ENCODE results near the gene ZCWPW2. TPM values are rescaled to one million over a fixed set of nuclear protein-coding genes. Genes with fewer than 3 reads are reported as not detected.

ZCWPW2 gene
- not detected for total RNA-seq

- H3K4me1 ChIP-seq = peaks cover 0 to 32% of the 10 kb centered on the region in 2 donors
- no peak for TF ChIP-seq CTCF (IDR thresholded peaks at IDR 0.05)
- H3K27ac ChIP-seq = peak within 1 kb of the TSS; percentile 100
- peaks cover 4 to 21% of the 10 kb centered on the region in 2 donors for H3K9me3 ChIP-seq
- intact Hi-C loops (cut with DNase I) = loop anchor here (5.0 to 10.0 kb wide), 2 partner anchors 107 to 824 kb away; partner anchors contain the start of gene CMC1
- DNase-seq (ENCODE audit: low spot score in 2 of 2) = peak; percentile 76 to 98
- no peaks in the 10 kb centered on the region for H3K27me3 ChIP-seq
- H3K36me3 ChIP-seq = peaks cover 13 to 16% of the 10 kb centered on the region in 2 donors
- peak within 1 kb of the TSS; percentile 88 to 95 for H3K4me3 ChIP-seq
Measured at GRCh38 chr3:28348629-28349468, at the start of gene ZCWPW2, which contains the start of gene AZI2. ZCWPW2 (plus strand) TSS chr3:28348721; CDS start chr3:28413069, 64,348 bp downstream. AZI2 (minus strand) TSS chr3:28348824; CDS start chr3:28340617, 8,207 bp downstream.

GRCh38 chr3:28299705-28300104, 48.8 kb upstream of the ZCWPW2 start:
- TF ChIP-seq CTCF (IDR thresholded peaks at IDR 0.05) = no peak

GRCh38 chr3:28300345-28300962, 48.1 kb upstream of the ZCWPW2 start:
- H3K27me3 ChIP-seq = no peaks in the 10 kb centered on the region
- H3K4me1 ChIP-seq = no peaks in the 10 kb centered on the region
- no peak overlapping the region for H3K27ac ChIP-seq
- no peaks in the 10 kb centered on the region for H3K9me3 ChIP-seq
- no peaks in the 10 kb centered on the region for H3K36me3 ChIP-seq
- intact Hi-C loops (cut with DNase I) = no loop called here
- DNase-seq (ENCODE audit: low spot score in 2 of 2) = no peak
- no peak overlapping the region for H3K4me3 ChIP-seq
- TF ChIP-seq CTCF (IDR thresholded peaks at IDR 0.05) = no peak

More at GRCh38 chr3:28299705-28300104, 48.8 kb upstream of the ZCWPW2 start:
- Histone ChIP-seq H3K27me3 (no peaks in the 10 kb centered on the region), H3K27ac (no peak overlapping the region), H3K9me3 (no peaks in the 10 kb centered on the region), H3K36me3 (no peaks in the 10 kb centered on the region), H3K4me3 (no peak overlapping the region), H3K4me1 (no peaks in the 10 kb centered on the region)
- DNase-seq (ENCODE audit: low spot score in 2 of 2) = no peak
- intact Hi-C loops (cut with DNase I) = no loop called here

GRCh38 chr3:28301688-28302087, 46.8 kb upstream of the ZCWPW2 start:
- no peak overlapping the region for H3K4me3 ChIP-seq
- no peak overlapping the region for H3K27ac ChIP-seq
- no peaks in the 10 kb centered on the region for H3K27me3 ChIP-seq
- DNase-seq (ENCODE audit: low spot score in 2 of 2) = no peak
- H3K4me1 ChIP-seq = no peaks in the 10 kb centered on the region
- TF ChIP-seq CTCF (IDR thresholded peaks at IDR 0.05) = no peak
- H3K9me3 ChIP-seq = no peaks in the 10 kb centered on the region
- intact Hi-C loops (cut with DNase I) = no loop called here
- no peaks in the 10 kb centered on the region for H3K36me3 ChIP-seq

- intact Hi-C loops (cut with DNase I) = no loop called here
- Histone ChIP-seq H3K36me3 (no peaks in the 10 kb centered on the region), H3K4me1 (no peaks in the 10 kb centered on the region), H3K4me3 (no peak overlapping the region), H3K9me3 (no peaks in the 10 kb centered on the region), H3K27ac (no peak overlapping the region), H3K27me3 (no peaks in the 10 kb centered on the region)
- no peak for TF ChIP-seq CTCF (IDR thresholded peaks at IDR 0.05)
- DNase-seq (ENCODE audit: low spot score in 2 of 2) = no peak
Measured at GRCh38 chr3:28308196-28308595, 40.3 kb upstream of the ZCWPW2 start.

All from ascending aorta (tissue), 2 donors.